Peyer's patch (tissue), 4 donors: ENCODE data around the gene KLHL17. TPM values are rescaled to one million over a fixed set of nuclear protein-coding genes. Genes with fewer than 3 reads are reported as not detected.

ENCODE experiments used
- DNase-seq, 3 donors: peaks; one replicate each; pipeline ENCODE4 v3.0.0-alpha.2; 2017 to 2019
- H3K27ac ChIP-seq, 4 donors: fragments of 200-600 bp; sonication (generic); one replicate each; pipeline ENCODE4 v1.5.1; 2016 to 2019
- H3K27me3 ChIP-seq, 2 donors: fragments of 200-600 bp; sonication (generic); one replicate each; pipeline ENCODE4 v1.5.1; 2019
- H3K36me3 ChIP-seq, 3 donors: fragments of 200-600 bp; sonication (generic); one replicate each; pipeline ENCODE4 v1.5.1; 2016 to 2019
- H3K4me1 ChIP-seq, 4 donors: fragments of 200-600 bp; sonication (generic); one replicate each; pipeline ENCODE4 v1.5.1; 2016 to 2019
- H3K4me3 ChIP-seq, 4 donors: fragments of 200-600 bp; sonication (generic); 1 replicate in 3 of 4; 2 replicates in 1 of 4; pipeline ENCODE4 v1.5.1; 2016 to 2019; ENCODE audit warnings: mild to moderate bottlenecking in 1 of 4
- H3K9me3 ChIP-seq, 4 donors: fragments of 200-600 bp; sonication (generic); one replicate each; pipeline ENCODE4 v1.5.1; 2016 to 2019; ENCODE audit warnings: mild to moderate bottlenecking in 1 of 4
- CTCF ChIP-seq, 6 experiments: fragments of 450-650 bp in 4 of 6; fragments of 200-600 bp in 2 of 6; sonication (generic) in 1 of 6; IDR thresholded peaks; one replicate each; pipeline ENCODE4 v1.5.1; 2017 to 2019; ENCODE audit warnings: antibody characterized with exemption in 6 of 6, mild to moderate bottlenecking in 3 of 6, moderate library complexity in 1 of 6
- POLR2A ChIP-seq, 2 donors: fragments of 450-650 bp; IDR thresholded peaks; one replicate each; pipeline ENCODE4 v1.5.1; 2017; ENCODE audit warnings: antibody characterized with exemption in 2 of 2, mild to moderate bottlenecking in 2 of 2, moderate library complexity in 2 of 2
- total RNA-seq, 4 donors: library from RNA; depleted of rRNA; stranded (reverse); fragments of >200 nt; gene quantifications; one replicate each; pipeline ENCODE4 v1.1.0, GENCODE V29; 2016

The KLHL17 gene
- total RNA-seq, 4 donors from 2014 or later: 14.9 to 17.0 (median 15.8) TPM

- H3K36me3 ChIP-seq: no peaks in the 10 kb centered on the region
- H3K27ac ChIP-seq: no peak overlapping the region
- DNase-seq: no peak
- H3K4me3 ChIP-seq: no peak overlapping the region
- H3K4me1 ChIP-seq: peaks cover 0 to 52% (median 16%) of the 10 kb centered on the region in 4 donors
- H3K9me3 ChIP-seq: no peaks in the 10 kb centered on the region
- H3K27me3 ChIP-seq: peaks cover 0 to 48% of the 10 kb centered on the region in 2 donors
- TF ChIP-seq CTCF (IDR thresholded peaks at IDR 0.05) (no peak), POLR2A (IDR thresholded peaks at IDR 0.05) (no peak)
Observed at GRCh38 chr1:919271-919872, 41.0 kb upstream of the KLHL17 start.

GRCh38 chr1:920010-920409 lies 40.4 kb upstream of the KLHL17 start:
- no peak overlapping the region for H3K4me3 ChIP-seq
- no peak for DNase-seq

GRCh38 chr1:920521-920920 lies 39.9 kb upstream of the KLHL17 start:
- peak overlapping the region in 1 of 4 donors; percentile 17 for H3K4me3 ChIP-seq
- TF ChIP-seq CTCF (IDR thresholded peaks at IDR 0.05): no peak
- TF ChIP-seq POLR2A (IDR thresholded peaks at IDR 0.05): no peak
- no peaks in the 10 kb centered on the region for H3K36me3 ChIP-seq
- peaks cover 0 to 57% of the 10 kb centered on the region in 2 donors for H3K27me3 ChIP-seq
- no peak overlapping the region for H3K27ac ChIP-seq
- no peaks in the 10 kb centered on the region for H3K9me3 ChIP-seq
- peaks cover 0 to 62% (median 22%) of the 10 kb centered on the region in 4 donors for H3K4me1 ChIP-seq
- no peak for DNase-seq

More at GRCh38 chr1:920010-920409, 40.4 kb upstream of the KLHL17 start:
- Histone ChIP-seq H3K27ac (no peak overlapping the region), H3K36me3 (no peaks in the 10 kb centered on the region), H3K9me3 (no peaks in the 10 kb centered on the region), H3K4me1 (peaks cover 0 to 58% (median 19%) of the 10 kb centered on the region in 4 donors), H3K27me3 (peaks cover 0 to 54% of the 10 kb centered on the region in 2 donors)
- TF ChIP-seq CTCF (IDR thresholded peaks at IDR 0.05): no peak
- TF ChIP-seq POLR2A (IDR thresholded peaks at IDR 0.05): no peak

GRCh38 chr1:921011-921837 lies 39.2 kb upstream of the KLHL17 start:
- Histone ChIP-seq H3K4me1 (peaks cover 0 to 67% (median 24%) of the 10 kb centered on the region in 4 donors), H3K9me3 (no peaks in the 10 kb centered on the region), H3K27ac (no peak overlapping the region), H3K27me3 (peaks cover 0 to 64% of the 10 kb centered on the region in 2 donors), H3K4me3 (peak overlapping the region in 1 of 4 donors; percentile 17), H3K36me3 (no peaks in the 10 kb centered on the region)
- peak in 2 of 3 donors; percentile 70 to 71 for DNase-seq
- TF ChIP-seq POLR2A (IDR thresholded peaks at IDR 0.05) (no peak), CTCF (IDR thresholded peaks at IDR 0.05) (peak in 5 of 6 experiments; percentile 20 to 51 (median 46))

GRCh38 chr1:923131-923990 lies 37.0 kb upstream of the KLHL17 start, which contains the start of gene SAMD11:
Gene SAMD11 (plus strand): TSS chr1:923923. CDS start chr1:924432, 509 bp downstream.
- Histone ChIP-seq H3K4me1 (peaks cover 0 to 55% (median 24%) of the 10 kb centered on the region in 4 donors), H3K36me3 (no peaks in the 10 kb centered on the region), H3K4me3 (peak within 1 kb of the TSS; percentile 17 to 57 (median 54)), H3K9me3 (no peaks in the 10 kb centered on the region), H3K27me3 (peaks cover 0 to 63% of the 10 kb centered on the region in 2 donors), H3K27ac (peak within 1 kb of the TSS in 1 of 4 donors; percentile 49)
- peak; percentile 47 to 82 (median 79) for DNase-seq
- TF ChIP-seq CTCF (IDR thresholded peaks at IDR 0.05) (no peak), POLR2A (IDR thresholded peaks at IDR 0.05) (no peak)
